Hepatic stellate cell (primary cell): ENCODE data around the gene THAP7.

Experiments
- DNase-seq: peaks from one replicate; pipeline ENCODE4 v3.0.0; 2011; ENCODE audit warnings: low spot score

THAP7 gene

DNA sequence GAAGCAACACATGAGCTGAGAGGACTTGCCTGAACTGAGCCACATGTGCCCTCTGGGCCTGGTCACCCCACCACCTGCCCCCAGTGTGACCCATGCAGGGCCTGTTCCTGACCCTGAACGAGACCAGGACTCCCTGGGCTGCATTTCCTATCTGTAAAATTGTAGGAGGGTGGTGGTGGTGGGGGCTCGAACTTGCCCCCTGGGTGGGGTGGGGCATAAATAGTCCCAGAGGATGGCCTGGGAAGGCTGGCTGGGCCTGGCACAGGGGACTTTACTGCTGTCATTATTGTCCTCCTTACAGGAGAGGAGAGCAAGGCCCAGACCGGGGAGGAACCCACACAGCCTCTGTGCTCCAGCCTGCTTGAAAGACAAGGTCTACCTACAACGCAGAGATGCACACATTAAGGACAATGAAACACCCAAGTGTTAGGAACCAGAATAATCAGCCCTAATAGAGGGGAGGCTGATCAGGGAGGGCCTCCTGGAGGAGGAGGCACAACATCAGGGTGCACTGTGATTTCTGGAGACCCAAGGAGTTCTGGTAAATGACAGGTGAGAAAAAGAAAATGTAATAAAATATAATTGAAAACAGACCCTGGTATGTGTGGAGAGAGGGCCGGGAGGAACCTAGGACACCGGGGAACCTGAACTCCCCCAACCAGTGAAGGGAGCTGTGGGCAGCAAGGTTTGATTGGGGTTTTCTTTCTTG lies 37.7 kb downstream of the THAP7 start:
- no peak for DNase-seq

- DNase-seq: no peak
These were observed 38.5 kb downstream of the THAP7 start for GRCh38 chr22:20963201-20964052.

- DNase-seq: no peak
These were observed 39.4 kb downstream of the THAP7 start for GRCh38 chr22:20962491-20962945.

DNA sequence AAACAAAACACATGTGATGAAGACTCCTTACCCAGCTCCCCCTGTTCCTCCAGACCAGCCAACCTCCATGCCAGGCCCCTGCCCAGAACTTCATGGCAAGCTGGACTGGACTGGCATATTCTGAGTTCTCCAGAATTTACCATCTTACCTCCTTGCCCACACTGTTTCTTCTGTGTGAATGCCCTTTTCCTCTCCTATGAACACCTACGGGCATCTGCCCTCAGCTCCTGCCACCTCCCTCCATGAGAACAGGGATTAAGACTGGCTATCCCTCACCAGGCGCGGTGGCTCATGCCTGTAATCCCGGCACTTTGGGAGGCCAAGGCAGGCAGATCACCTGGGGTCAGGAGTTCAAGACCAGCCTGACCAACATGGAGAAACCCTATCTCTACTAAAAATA lies 41.3 kb downstream of the THAP7 start:
- DNase-seq: no peak

- no peak for DNase-seq
These were observed 42.1 kb downstream of the THAP7 start for GRCh38 chr22:20959578-20960461.

- no peak for DNase-seq
These were observed 44.1 kb downstream of the THAP7 start for GRCh38 chr22:20957683-20958431.

DNA sequence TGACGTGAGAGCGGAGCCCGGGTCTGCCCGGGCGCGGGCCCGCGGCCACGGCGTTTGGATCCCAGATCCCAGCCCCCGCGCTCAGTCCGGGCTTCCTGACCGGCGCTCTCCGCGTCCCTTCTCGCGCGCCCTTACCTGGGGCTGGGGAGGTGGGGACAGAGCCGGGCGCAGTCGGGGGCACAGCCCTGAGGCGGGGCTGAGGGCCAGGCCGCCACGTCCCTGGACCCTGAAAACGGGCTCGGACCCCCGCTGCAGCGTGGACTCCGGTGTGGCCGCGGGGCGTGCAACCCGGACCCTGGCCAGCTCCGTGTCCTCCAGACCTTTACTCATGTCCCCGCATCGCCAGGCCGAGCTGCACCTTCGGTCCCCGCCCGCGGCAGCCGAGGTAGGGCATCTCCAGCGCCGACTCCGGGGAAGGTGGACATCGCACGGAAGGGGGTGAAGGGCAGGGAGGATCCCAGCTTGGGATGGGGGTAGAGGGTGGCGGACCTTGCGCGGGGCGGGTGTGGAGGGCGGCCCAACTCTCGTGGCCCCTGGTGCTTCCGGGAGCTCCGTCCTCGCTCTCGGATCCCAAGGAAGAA lies 44.7 kb downstream of the THAP7 start:
- DNase-seq: no peak

- DNase-seq: no peak
These were observed 45.4 kb downstream of the THAP7 start for GRCh38 chr22:20956258-20957101.

GRCh38 chr22:20955548-20955947 lies 46.4 kb downstream of the THAP7 start:
- DNase-seq: no peak

DNA sequence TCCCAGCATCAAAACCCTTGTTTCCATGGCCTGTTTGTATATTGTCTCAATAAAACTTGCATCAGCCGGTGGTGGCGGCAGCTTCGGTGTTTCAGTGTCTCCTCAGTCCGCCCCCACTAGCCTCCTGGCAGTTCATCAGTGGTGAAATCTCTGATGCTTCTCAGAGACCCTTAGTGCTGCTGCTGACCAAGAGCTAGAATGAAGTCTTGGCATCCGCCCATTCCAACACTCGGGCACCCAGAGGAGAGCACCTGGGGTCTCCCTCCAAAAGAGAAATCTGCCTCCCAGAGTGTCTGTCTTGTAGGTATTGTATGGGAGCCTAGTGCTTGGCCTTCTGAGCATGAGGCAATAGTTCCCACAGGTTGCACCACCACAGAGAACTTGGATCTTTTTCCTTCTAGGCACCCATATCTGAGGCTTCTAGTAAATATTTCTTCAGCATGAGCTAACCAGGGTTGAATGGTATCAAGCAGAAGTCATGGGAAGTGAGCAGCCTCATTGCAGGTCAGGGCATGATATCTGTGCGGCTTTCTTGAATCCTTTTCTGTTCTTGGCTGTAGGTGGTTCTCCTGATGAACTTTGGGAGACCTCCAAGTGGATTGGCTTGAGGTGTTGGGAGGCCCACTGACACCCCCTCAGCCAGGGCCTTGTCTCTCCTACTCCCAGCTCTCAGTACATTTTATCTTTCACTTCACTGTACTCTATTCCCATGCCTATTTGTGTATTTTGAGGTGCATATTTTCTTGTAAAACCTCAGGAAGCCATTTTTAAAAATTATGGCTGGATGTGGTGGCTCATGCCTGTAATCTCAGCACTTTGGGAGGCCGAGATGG lies 48.0 kb downstream of the THAP7 start:
- DNase-seq: no peak

- DNase-seq: no peak
These were observed 48.6 kb downstream of the THAP7 start for GRCh38 chr22:20953342-20953608.

DNA sequence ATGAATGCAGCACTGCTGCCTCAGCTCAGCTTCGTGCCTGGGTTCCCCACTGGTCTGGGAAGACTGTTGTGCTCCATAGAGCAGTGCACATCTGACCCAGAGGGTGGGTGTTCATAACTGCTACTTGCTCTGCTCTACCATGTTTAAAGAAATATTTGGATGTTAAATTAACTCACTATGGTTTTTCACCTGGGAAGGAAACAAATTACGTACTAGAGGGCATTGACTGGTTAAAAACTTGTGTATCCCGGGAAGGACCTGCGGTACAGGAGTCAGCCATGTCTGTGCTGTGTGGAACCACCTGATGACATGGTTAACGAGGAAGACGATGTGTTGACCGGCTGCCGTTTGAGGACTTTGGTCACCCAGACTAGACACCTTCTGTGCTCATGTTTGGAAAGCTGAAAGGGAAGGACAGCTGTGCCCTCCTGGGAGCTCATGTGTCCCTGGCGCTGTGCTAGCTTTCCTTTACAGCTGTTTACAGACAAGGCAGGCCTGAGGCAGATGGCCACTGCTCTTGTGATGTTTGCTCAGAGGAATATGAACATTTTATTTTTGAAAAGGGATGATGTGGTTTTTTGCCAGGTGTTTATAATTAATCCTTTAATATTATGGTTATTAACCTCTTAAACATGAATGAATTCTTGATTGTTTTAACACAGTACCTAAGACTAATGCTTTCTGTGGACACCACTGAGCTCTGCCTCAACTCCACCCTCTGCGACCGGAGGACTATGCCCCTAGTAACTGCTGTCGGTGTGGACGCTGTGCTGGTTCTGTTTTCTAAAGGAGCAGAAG lies 49.2 kb downstream of the THAP7 start:
- DNase-seq: no peak

GRCh38 chr22:20951932-20952380 lies 50.0 kb downstream of the THAP7 start:
- DNase-seq: no peak

- no peak for DNase-seq
These were observed 50.6 kb downstream of the THAP7 start for GRCh38 chr22:20951151-20951931.

- DNase-seq: no peak
These were observed 52.2 kb downstream of the THAP7 start for GRCh38 chr22:20949698-20950183.
